IMR-90 (cell line): ENCODE data around the gene ZNF280B. TPM values are rescaled to one million over a fixed set of nuclear protein-coding genes. Genes with fewer than 3 reads are reported as not detected.
"Not testable (repeated sequence)": the region's sequence is repeated elsewhere in the genome, so short reads cannot be mapped to it uniquely, and the experiment has no call there.

ENCODE experiments used
- ATAC-seq: fragments of 200-7000 bp; cut with Tn5 transposase; 2 replicates; pipeline ENCODE4 v1.9.1; 2020; ENCODE audit warnings: low read depth, mild to moderate bottlenecking, moderate library complexity
- BruUV-seq: library from RNA; stranded (reverse); fragments of 400-500 nt; replicated peaks from 2 replicates; lab custom pipeline; 2021; lab: Mats Ljungman, UMichigan
- CTCF ChIA-PET: fragments of 300-600 bp; formaldehyde crosslinking; extraction: SDS; loops from one replicate; lab custom pipeline; 2021; ENCODE audit warnings: antibody characterized with exemption; lab: Yijun Ruan, JAX
- POLR2A ChIA-PET: fragments of 300-600 bp; sonication (Branson Sonifier 250); formaldehyde crosslinking; loops from one replicate; lab custom pipeline; 2022; ENCODE audit warnings: antibody characterized with exemption; ENCODE audit not compliant: unreplicated experiment; lab: Charles Lee
- DNase-seq: peaks from one replicate; pipeline ENCODE4 v3.0.0; 2013
- H2AFZ ChIP-seq: replicated peaks from 2 replicates; pipeline ENCODE3; 2013; ENCODE audit warnings: low read length, mild to moderate bottlenecking; ENCODE audit not compliant: poor library complexity
- H2AK5ac ChIP-seq: 2 replicates; pipeline ENCODE4 v1.6.1; 2013; ENCODE audit warnings: low read depth, low read length, inconsistent platforms
- H2AK9ac ChIP-seq: replicated peaks from 2 replicates; pipeline ENCODE3; 2013; ENCODE audit warnings: mild to moderate bottlenecking, low read depth, low read length, moderate library complexity; ENCODE audit not compliant: poor library complexity
- H2BK120ac ChIP-seq: 2 replicates; pipeline ENCODE4 v1.6.1; 2013; ENCODE audit warnings: low read depth, low read length, inconsistent platforms
- H2BK15ac ChIP-seq: 3 replicates; pipeline ENCODE4 v1.6.1; 2013; ENCODE audit warnings: low read depth, low read length, inconsistent platforms
- H2BK20ac ChIP-seq: 2 replicates; pipeline ENCODE4 v1.6.1; 2013; ENCODE audit warnings: low read depth, mild to moderate bottlenecking, inconsistent platforms, low read length, moderate library complexity
- H2BK5ac ChIP-seq: 2 replicates; pipeline ENCODE4 v1.6.1; 2013; ENCODE audit warnings: mild to moderate bottlenecking, low read depth, low read length, inconsistent platforms; ENCODE audit not compliant: poor library complexity, severe bottlenecking
- H3K14ac ChIP-seq: replicated peaks from 2 replicates; pipeline ENCODE4 v1.6.1; 2013; ENCODE audit warnings: low read depth, low read length, inconsistent platforms
- H3K18ac ChIP-seq: 2 replicates; pipeline ENCODE4 v1.6.1; 2013; ENCODE audit warnings: low read depth, low read length, control low read depth
- H3K23ac ChIP-seq: 2 replicates; pipeline ENCODE4 v1.6.1; 2013; ENCODE audit warnings: low read depth, low read length, inconsistent platforms
- H3K27ac ChIP-seq: 2 replicates; pipeline ENCODE4 v1.5.1; 2013; ENCODE audit warnings: mild to moderate bottlenecking, control low read depth, low read length; ENCODE audit not compliant: insufficient read depth
- H3K27me3 ChIP-seq: 2 replicates; pipeline ENCODE4 v1.6.1; 2013; ENCODE audit warnings: low read length; ENCODE audit not compliant: control insufficient read depth, insufficient read depth
- H3K36me3 ChIP-seq: 2 replicates; pipeline ENCODE4 v1.6.1; 2013; ENCODE audit warnings: low read length, mixed read lengths; ENCODE audit not compliant: control insufficient read depth, insufficient read depth
- H3K4ac ChIP-seq: 2 replicates; pipeline ENCODE4 v1.6.1; 2013; ENCODE audit warnings: low read depth, low read length, inconsistent platforms
- H3K4me1 ChIP-seq: 2 replicates; pipeline ENCODE4 v1.6.1; 2013; ENCODE audit warnings: low read length, mixed read lengths; ENCODE audit not compliant: control insufficient read depth, insufficient read depth
- H3K4me2 ChIP-seq: 2 replicates; pipeline ENCODE4 v1.6.1; 2013; ENCODE audit warnings: low read depth, mild to moderate bottlenecking, control low read depth, low read length, moderate library complexity
- H3K4me3 ChIP-seq: 2 replicates; pipeline ENCODE4 v1.5.1; 2013; ENCODE audit warnings: low read depth, mild to moderate bottlenecking, control low read depth, low read length, moderate library complexity; ENCODE audit not compliant: insufficient read depth
- H3K56ac ChIP-seq: 2 replicates; pipeline ENCODE4 v1.6.1; 2013; ENCODE audit warnings: low read length, inconsistent platforms; ENCODE audit not compliant: insufficient read depth; ENCODE audit errors: extremely low read depth
- H3K79me1 ChIP-seq, 2 experiments: 2 replicates each; pipeline ENCODE4 v1.6.1; 2013; ENCODE audit warnings: low read length in 2 of 2, inconsistent platforms in 1 of 2, low read depth in 1 of 2
- H3K9ac ChIP-seq: 2 replicates; pipeline ENCODE4 v1.6.1; 2013; ENCODE audit warnings: low read depth, low read length, control low read depth
- H3K9me1 ChIP-seq: 2 replicates; pipeline ENCODE4 v1.6.1; 2013; ENCODE audit warnings: low read length, inconsistent platforms; ENCODE audit not compliant: insufficient read depth
- H3K9me3 ChIP-seq: 2 replicates; pipeline ENCODE4 v1.6.1; 2013; ENCODE audit warnings: low read length; ENCODE audit not compliant: control insufficient read depth, insufficient read depth
- H4K20me1 ChIP-seq: 2 replicates; pipeline ENCODE4 v1.6.1; 2013; ENCODE audit warnings: low read length, inconsistent platforms; ENCODE audit not compliant: insufficient read depth
- H4K5ac ChIP-seq: 2 replicates; pipeline ENCODE4 v1.6.1; 2013; ENCODE audit warnings: mild to moderate bottlenecking, low read depth, low read length, control low read depth
- H4K8ac ChIP-seq, 2 experiments: 2 replicates each; pipeline ENCODE4 v1.6.1; 2013; ENCODE audit warnings: low read depth in 2 of 2, low read length in 2 of 2, control low read depth in 1 of 2, inconsistent platforms in 1 of 2
- H4K91ac ChIP-seq: 2 replicates; pipeline ENCODE4 v1.6.1; 2013; ENCODE audit warnings: low read depth, low read length, inconsistent platforms; ENCODE audit not compliant: insufficient read depth
- MAZ ChIP-seq: IDR thresholded peaks from 2 replicates; pipeline ENCODE4 v1.6.1; 2012; ENCODE audit warnings: low read depth, mild to moderate bottlenecking, low read length, improper control_type of control experiment, moderate library complexity, borderline replicate concordance
- RFX5 ChIP-seq: IDR thresholded peaks from 2 replicates; pipeline ENCODE4 v1.8.0; 2012; ENCODE audit warnings: low read depth, mild to moderate bottlenecking, low read length, moderate library complexity
- SMC3 ChIP-seq: fragments of 150-350 bp; IDR thresholded peaks from 2 replicates; pipeline ENCODE4 v1.6.1; 2016; ENCODE audit warnings: low read depth, mild to moderate bottlenecking, antibody characterized with exemption, low read length, moderate library complexity
- WGBS, 2 experiments: methylation state at CpG; one replicate each; pipeline versions ENCODE4 v1.1.5 to v1.1.7; 2013; ENCODE audit warnings: missing lambda C conversion rate in 2 of 2; ENCODE audit not compliant: insufficient read length in 1 of 2; ENCODE audit errors: extremely low coverage in 2 of 2; 5-methylcytosine and 5-hydroxymethylcytosine counted together
- dilution Hi-C: fragments of 300-500 bp; cut with HindIII; formaldehyde crosslinking; loops from one replicate; pipeline ENCODE4 v1.14.3; 2018; ENCODE audit warnings: low sequenced_read_pairs; ENCODE audit not compliant: unreplicated experiment
- in situ Hi-C: fragments of 300-500 bp; cut with MboI; formaldehyde crosslinking; loops from 3 replicates; pipeline ENCODE4 v1.14.3; 2019; ENCODE audit warnings: low sequenced_read_pairs, inconsistent platforms, mixed read lengths
- intact Hi-C: fragments of 100-400 bp; cut with micrococcal nuclease; formaldehyde crosslinking; loops from 2 replicates; pipeline ENCODE4 v1.10.0; 2022
- polyA plus RNA-seq, 3 experiments: library from polyadenylated mRNA; depleted of rRNA; stranded (reverse); fragments of >200 nt; gene quantifications; 2 replicates each; pipeline ENCODE4 v1.2.3, GENCODE V29; 2012; ENCODE audit warnings: low replicate concordance in 1 of 3
- total RNA-seq: library from RNA; depleted of rRNA; stranded (reverse); fragments of >200 nt; gene quantifications from 2 replicates; pipeline ENCODE4 v1.2.3, GENCODE V29; 2012

ZNF280B gene
- total and polyA plus RNA-seq, 2 of the 4 experiments (the other 2 are of a cell fraction) = 0.65 to 1.4 TPM

GRCh38 chr22:22512951-22513350 lies 4.4 kb upstream of the ZNF280B start:
- no peak overlapping the region for H4K8ac ChIP-seq
- intact Hi-C loops (loop anchor here (5.0 kb wide), 1 partner anchor 54 kb away; no protein-coding TSS in a partner anchor), in situ Hi-C loops (no loop called here), dilution Hi-C loops (no loop called here)
- H4K20me1 ChIP-seq = no peaks in the 10 kb centered on the region
- no peak overlapping the region for H2BK120ac ChIP-seq
- no peak for TF ChIP-seq SMC3
- TF ChIP-seq RFX5 = no peak
- no peak for TF ChIP-seq MAZ
- BruUV-seq = no TSS peak
- ATAC-seq (no peak), DNase-seq (no peak)
- H3K4ac ChIP-seq = no peak overlapping the region
- H3K27me3 ChIP-seq = peaks cover 5% of the 10 kb centered on the region
- no peak overlapping the region for H2AK5ac ChIP-seq
- no peak overlapping the region for H4K91ac ChIP-seq
- no peak overlapping the region for H4K5ac ChIP-seq
- no CpG with 5 or more reads among the region's 5 CpGs for whole genome bisulfite sequencing, 2 experiments
- ChIA-PET CTCF (no interaction called here), POLR2A (no interaction called here)
- no peak overlapping the region for H3K4me3 ChIP-seq
- no peak overlapping the region for H3K18ac ChIP-seq
- no peak overlapping the region for H3K14ac ChIP-seq
- H3K27ac ChIP-seq = no peak overlapping the region
- H2AFZ ChIP-seq = no peak overlapping the region
- no peak overlapping the region for H2AK9ac ChIP-seq
- no peaks in the 10 kb centered on the region for H3K9me1 ChIP-seq
- no peak overlapping the region for H3K4me2 ChIP-seq
- H3K23ac ChIP-seq = no peak overlapping the region
- no peaks in the 10 kb centered on the region for H3K36me3 ChIP-seq
- H3K9ac ChIP-seq = no peak overlapping the region
- H3K56ac ChIP-seq = no peak overlapping the region
- no peak overlapping the region for H2BK5ac ChIP-seq
- H2BK15ac ChIP-seq = no peak overlapping the region
- H2BK20ac ChIP-seq = no peak overlapping the region
- H3K4me1 ChIP-seq = no peaks in the 10 kb centered on the region
- no peaks in the 10 kb centered on the region for H3K9me3 ChIP-seq
- no peaks in the 10 kb centered on the region for H3K79me1 ChIP-seq

GRCh38 chr22:22510833-22511232 lies 2.3 kb upstream of the ZNF280B start:
- H4K8ac ChIP-seq, H3K79me1 ChIP-seq, H2AK9ac ChIP-seq, H2BK5ac ChIP-seq, H2BK120ac ChIP-seq, in situ Hi-C loops, CTCF ChIA-PET, H2AFZ ChIP-seq, POLR2A ChIA-PET, BruUV-seq, H3K4me3 ChIP-seq, H3K18ac ChIP-seq, H2AK5ac ChIP-seq, H2BK20ac ChIP-seq, H2BK15ac ChIP-seq, H3K9ac ChIP-seq, H3K14ac ChIP-seq, H3K27me3 ChIP-seq, H3K9me3 ChIP-seq, H3K23ac ChIP-seq, ATAC-seq, H3K4me1 ChIP-seq, dilution Hi-C loops, H3K4ac ChIP-seq, H3K9me1 ChIP-seq, H3K56ac ChIP-seq, H3K36me3 ChIP-seq, H3K27ac ChIP-seq, H4K91ac ChIP-seq, H3K4me2 ChIP-seq, H4K5ac ChIP-seq, H4K20me1 ChIP-seq, DNase-seq: not testable (repeated sequence)
- WGBS, 2 experiments = 65% methylated on average over 2 of the region's 7 CpGs; no CpG with 5 or more reads in 1 of the 2 experiments
- intact Hi-C loops = loop anchor here (5.0 kb wide), 1 partner anchor 56 kb away; no protein-coding TSS in a partner anchor
